GM18907 (cell line): Measurements from ENCODE around the gene PDGFB.

Experiments
- ATAC-seq: cut with Tn5 transposase; IDR thresholded peaks from one replicate; pipeline ENCODE4 v1.9.1; 2021; ENCODE audit warnings: mild to moderate bottlenecking, moderate library complexity; ENCODE audit not compliant: unreplicated experiment

The PDGFB gene

DNA sequence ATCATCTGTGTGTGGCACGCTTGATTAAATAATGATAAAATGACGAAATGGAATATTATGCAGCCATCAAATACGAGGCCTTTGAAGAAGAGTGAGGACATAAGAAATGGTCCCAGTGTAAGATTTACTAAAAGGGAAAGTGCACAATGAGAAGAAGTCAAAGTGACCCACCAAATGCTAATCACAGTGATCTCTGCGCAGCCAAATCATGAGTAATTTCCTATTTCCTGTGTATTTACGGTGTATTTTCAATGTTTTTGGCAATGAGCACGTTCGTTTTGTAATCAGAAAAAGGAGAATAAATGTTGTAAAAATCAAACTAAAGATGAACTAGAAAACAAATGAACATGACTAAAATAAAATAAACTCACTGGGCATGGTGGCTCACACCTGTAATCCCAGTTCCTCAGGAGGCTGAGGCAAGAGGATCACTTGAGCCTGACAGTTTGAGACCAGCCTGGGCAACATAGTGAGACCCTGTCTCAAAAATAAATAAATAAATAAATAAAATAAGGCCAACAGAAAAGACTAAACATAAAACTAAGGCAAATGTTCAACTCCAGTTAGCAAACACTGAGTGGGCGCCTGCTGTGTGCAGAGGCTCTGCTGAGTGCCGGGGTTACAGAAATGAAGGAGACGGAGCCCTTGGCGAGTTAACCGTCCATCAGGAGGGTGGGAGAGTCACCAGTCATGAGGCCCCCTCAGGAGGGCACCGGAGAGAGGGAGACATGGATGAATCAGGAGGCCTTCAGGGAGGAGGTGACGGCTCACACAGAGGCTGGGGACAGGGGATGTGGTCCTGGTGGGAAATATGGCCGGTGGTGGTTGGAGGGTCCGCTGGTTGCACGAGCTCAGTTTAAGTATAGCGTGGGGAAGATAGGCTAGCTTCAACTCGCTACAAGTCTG, 66.3 kb downstream of the PDGFB start:
- ATAC-seq = no peak

- ATAC-seq = no peak
Measured at GRCh38 chr22:39177791-39178190, 67.0 kb downstream of the PDGFB start.

GRCh38 chr22:39177456-39177775, 67.4 kb downstream of the PDGFB start:
- no peak for ATAC-seq

GRCh38 chr22:39176714-39177455, 67.9 kb downstream of the PDGFB start:
- no peak for ATAC-seq

DNA sequence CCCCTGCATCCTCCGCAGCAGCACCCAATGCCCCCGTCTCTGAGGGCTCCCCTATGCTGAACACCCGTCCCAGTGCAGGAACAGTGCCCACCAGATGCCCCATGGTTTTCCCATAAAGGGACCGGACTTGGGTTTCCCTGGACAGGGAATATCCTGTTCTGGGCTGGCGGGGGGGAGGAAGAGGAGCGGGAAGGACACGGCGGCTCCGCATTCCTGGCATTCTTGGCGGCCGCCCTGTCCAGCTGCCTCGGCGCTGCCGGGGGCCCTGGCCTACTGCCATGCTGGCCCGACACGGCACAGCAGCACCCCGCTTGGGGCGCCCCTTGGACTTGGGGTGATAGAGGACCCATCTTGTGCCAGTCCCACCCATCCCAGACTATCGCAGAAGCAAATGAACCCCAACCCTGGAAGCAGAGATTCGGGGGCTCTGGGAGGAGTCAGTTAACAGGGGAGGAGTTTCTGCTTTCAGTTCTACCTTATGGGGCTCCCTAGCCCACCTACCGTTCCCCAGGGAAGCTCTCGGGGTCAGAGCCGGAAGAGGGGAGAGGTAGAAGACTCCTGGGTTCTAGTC, 68.6 kb downstream of the PDGFB start:
- no peak for ATAC-seq

DNA sequence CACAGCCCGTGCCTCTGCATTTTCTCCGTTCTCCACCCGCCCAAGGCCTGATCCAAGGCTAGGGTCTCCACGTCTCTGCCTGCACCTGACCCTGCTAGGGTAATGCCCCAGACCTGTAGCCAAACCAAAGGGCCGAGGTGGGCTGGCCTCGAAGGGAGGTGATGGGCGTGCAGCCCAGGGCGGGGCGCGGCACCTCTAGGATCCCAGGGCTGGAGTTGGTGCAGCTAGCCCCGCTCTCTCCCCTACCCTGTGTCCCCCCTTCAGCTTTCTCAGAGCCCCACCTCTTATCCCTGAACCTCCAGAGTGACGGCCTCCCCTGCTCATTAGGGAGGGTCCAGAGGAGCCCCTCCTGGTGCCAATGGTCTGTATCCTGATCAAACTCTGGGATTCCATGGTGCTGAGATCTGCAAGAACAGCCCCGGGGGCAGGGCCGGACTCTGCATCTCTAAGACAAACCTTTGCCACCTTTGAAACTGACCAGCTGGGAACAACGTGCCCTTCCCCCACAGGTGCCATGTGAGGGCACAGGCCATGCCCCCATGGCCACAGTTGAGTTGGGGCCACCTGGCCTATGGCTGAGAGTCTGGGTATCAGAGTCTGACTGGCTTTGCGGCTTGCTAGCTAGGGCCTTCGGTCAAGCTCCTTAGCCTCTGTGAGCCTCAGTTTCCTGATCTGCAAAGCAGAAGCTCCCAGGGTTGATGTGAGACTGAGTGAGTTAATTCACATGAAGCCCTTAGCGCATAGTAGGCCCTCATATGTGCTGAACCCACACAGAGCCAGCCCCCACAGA, 69.2 kb downstream of the PDGFB start:
- no peak for ATAC-seq

GRCh38 chr22:39174498-39175352, 70.1 kb downstream of the PDGFB start:
- ATAC-seq = no peak

DNA sequence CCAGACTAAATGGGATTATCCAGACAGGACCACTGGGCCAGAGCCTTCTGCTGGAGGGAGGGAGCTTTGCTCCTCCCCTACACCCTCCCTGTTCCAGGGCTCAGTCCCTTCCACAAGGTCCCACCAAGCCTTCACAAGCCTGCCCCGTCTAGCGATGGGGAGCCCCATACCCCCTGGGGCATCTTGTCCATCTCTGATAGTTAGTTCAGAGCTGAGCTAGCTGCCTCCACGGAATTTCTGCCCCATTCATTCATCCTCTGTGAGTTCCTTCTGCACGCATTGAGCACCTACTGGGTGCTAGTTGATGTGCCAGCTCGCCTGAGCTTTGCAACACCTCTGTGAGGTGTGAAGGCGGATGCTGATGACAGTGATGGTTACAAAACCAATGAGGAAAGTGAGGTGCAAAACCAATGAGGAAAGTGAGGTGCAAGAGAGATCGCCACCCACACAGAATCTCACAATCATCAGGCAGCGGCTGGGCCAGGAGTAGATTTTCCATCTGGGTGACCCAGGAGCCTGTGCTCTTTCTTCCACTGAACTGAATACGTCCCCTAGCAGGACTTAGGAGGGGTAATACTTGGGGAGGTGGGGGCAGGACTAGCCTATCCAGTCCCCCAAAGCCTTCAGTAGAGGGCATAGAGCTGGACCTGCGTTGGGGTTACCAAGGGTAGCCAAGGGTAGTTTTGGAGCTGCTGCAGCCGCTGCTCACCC, 70.8 kb downstream of the PDGFB start:
- no peak for ATAC-seq
